ENCODE data around the gene PREX1.
A peak's percentile ranks its signal among the peaks of the same experiment; 100 is the strongest.

Gene PREX1

DNA sequence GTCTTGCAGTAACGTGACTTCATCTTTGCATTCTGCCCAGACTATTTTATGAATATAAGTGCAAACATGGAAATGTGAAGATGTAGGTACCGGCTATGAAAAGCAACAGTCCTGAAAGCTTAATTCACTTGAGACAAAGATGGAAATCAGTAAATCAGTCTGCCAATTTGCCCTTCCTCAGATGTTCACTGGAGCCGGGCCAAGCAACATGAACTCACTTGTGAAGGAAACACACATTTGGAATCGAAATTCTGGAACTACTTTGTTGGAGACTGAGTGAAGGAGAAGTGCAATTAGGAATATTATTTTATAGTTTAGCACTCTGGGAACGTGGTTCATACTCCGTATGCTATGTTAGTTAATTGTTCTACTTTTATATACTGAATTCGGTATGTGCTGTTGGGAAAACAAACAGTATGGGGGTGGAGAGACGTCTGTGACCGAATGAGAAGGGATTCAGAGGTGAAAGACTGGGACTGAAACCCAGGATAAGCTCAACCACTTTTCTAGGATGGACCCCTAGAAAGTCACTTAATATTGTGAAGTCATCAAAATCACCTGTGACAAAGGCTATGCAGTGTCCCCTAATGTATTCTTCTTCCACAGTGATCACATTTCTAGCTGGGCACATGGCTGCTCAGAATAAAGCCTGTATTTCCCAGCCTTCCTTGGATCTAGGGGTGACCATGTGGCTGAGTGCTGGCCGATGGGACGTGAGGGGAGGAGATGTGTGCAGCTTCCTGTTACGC lies 95.5 kb downstream of the PREX1 start:
- no peak for DNase-seq (ENCODE audit: low read depth)

DNA sequence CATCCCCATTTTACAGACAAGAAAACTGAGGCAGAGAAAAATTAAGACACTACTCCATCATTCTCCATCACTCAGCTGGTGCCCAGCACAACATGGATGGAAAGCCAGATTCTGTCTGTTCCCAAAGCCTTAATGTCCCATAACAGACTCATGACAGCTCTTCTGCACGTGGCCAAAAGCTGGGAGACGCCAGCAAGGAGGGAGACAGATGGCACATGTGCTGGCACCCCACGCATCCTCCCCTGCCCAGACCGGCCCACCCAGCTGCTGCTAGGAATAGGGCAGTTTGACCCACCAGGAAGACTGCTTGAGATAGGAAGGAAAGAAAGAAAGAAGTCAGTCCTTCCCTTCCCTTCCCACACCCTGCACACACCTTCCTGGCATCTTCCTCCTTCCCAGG lies 96.3 kb downstream of the PREX1 start:
- DNase-seq (ENCODE audit: low read depth): no peak

DNA sequence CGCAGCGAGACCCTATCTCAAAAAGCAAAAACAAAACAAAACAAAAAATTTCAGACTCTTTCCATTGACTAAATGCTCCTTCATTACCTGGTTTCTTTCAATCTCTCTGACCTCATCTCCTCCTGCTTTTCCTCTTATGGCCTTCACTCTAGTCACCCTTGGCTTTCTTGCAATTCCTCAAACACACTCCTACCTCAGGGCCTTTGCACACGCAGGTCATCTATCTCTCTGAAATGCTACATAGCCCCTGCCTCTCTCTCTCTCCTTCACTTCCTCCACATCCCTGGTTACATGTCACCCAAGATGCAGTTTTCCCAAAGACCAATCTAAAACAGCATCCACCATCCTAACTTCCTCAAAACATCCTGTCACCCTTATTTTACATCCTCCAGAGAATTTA lies 96.8 kb downstream of the PREX1 start:
- no peak for DNase-seq (ENCODE audit: low read depth)

DNA sequence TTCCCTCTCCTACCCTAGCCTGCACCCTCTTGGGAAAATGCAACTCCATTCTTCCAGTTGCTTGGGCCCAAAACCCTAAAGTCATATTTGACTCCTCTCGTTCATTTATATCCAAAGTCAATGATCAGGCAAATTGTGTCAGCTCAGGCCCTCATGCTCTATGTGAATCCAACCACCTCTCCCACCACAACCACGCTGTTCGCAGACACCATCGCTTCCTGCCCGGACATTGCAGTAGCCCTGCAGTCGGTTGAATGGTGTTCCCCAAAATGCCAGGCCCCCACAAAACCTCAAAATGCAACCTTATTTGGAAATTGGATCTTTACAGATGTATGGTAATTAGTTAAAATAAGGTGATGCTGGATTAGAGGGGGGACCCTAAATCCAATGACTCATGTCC lies 98.3 kb downstream of the PREX1 start:
- DNase-seq (ENCODE audit: low read depth): no peak

DNA sequence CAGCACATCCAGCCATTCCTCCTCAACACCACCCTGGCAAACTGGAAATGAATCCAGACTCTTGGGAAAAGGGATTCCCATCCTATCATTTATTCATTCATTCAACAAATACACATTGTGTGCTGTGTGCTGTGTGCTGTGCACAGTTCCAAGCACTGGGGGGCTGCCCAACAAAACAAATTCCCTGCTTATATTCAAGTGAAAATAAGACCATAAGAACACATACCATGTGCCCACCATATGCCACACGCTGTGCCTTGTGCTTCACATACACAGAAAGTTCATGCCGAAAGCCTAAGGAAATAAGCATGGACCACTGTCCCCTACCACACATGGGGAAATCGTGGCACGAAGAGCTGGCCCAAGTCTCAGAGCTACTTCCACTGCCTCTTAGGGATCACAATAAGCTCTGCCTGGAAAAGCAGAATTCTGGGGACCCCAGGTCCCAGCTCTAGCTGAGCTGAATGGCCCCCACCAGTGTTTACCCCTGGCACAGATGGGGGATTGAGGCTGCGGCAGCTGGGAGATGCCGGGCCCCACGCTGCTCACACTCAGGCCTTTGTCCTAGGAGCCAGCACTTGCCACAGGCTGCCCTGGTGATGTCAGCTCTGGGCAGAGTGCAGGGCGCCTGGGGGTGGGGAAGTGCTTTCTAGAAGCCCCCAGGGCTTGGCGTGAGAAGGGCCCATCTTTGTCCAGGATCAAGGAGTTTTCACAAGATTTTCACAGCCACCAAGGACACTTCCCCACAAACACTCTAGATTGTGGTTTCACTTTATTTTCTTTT lies 99.6 kb downstream of the PREX1 start:
- no peak for DNase-seq (ENCODE audit: low read depth)

DNA sequence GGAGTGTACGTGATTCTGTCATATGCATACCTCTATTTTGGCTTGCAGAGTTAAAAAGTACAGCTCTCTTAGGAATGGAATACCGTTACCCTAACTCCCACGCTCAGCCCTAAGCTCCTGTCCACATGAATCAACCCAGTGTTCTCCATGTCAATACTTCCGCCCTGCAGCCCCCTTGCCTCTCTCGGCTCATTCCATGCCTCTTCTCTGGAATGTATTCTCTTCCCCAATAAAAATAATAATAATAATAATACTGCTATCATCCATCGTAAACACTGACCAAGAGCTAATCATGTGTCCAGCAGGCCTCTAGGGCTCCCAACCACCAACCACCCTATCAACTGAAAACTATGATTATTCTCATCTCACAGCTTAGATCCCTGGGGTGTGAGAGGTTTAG lies 100.6 kb downstream of the PREX1 start:
- no peak for DNase-seq (ENCODE audit: low read depth)

DNA sequence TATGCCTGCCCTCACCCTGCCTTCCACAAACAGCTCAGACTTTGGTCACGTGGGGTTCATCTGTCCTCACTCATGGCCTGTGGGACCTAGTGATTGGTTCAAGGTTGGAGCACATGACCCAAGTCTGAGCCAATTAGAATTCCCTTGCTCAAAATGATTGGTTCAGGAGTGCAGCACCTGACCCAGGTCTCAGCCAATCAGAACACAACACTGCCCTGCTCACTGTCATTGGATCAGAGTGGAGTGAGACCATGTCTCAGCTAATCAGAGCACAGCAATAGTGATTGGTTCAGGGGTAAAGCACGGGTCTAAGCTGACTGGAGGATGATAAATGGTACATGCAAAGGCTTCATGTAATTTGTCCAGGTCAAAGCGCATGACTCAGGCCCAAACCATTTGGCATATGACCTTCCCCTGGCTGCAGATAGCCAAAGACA lies 102.2 kb downstream of the PREX1 start:
- peak; percentile 61 for DNase-seq (ENCODE audit: low read depth)

DNA sequence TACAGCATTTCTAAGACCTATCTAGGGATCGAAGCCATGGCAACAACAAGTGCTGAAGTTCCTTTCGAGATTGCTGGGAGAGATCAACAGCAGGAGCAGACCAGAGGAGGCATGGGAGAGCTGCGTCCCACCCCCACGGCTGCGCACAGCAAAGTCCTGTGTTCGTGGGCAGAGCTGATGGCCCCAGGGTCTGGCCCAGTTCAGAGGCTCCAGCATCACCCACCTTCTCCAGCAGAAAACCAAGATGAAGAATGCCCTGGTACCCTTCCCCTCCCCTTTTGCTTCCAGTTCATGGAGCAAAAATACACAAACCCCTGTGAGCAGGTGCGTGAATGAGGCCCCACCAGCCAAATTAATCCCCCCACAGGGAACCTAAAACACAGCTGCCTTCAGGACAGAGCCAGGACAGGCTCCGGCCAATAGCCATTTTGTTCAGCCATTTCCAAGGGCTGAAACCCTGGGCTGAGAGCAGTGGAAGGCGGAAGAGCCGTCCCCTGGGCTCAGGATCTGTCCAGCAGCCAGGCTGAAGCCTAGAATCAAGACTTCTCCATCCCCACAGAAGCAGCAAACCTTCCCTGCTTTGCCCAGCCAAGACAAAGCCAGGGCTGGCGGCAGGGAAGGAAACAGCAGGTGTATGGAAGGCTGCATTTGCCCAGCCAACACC lies 102.8 kb downstream of the PREX1 start:
- DNase-seq (ENCODE audit: low read depth): no peak

DNA sequence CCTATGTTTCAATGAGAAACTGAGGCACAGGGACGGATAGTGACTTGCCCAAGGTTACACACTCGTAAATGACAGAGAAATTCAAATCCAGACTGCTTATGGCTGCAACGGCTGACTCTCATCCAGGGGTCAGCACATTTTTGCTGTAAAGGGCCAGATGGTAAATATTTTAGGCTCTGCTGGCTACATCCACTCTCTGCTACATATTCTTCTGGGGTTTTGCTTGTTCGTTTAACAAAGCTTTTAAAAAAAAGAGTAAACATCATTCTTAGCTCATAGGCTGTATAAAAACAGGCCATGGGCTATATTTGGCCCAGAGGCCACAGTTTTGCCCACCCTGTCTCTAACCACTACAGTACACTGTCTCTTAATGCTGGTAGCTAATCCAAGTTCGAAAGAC lies 103.4 kb downstream of the PREX1 start:
- DNase-seq (ENCODE audit: low read depth): no peak

DNA sequence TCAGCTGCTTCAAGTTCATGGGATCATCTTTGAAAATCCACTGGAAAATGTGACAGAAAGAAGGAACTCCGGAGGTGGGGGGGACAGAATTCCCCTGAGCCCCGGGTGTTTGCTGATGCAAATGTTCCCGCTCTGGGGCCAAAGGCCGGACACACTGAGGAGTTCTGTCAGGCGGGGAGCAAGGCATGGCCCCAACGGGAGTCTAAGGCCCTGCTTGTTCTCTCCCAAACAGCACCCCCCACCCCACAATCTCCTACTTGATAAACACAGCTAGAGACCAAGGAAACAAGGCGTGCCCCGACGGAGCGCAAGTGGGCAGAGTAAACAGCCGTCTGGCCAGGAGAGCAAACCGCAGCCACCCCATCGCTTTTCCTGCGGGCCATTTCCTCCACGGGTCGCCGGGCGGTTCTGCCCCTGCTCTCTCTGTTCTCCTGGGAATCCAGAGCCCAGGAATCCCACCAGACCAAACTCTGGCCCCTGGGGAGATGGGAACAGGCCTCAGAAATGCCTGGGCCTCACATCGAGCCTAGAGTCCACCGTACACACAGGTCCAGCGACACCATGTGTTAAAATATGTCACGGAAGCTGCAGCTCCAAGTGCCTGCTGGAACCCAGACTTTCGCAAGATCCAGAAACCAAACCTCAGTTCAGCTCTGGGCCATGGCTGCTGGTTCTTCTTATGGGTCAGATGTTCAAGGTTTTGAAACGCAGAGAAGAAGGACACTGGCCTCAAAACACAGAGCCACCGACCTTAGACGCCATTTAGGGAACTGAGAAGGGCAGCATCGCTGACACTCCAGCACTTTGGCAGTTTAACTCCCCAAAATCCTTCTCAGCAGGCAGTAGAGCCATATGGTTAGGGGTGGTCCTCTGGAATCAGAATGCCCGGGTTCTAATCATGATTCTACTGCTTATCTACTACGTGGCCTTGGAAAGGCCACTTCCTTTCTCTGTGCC lies 104.2 kb downstream of the PREX1 start:
- peak; percentile 15 for DNase-seq (ENCODE audit: low read depth)

DNA sequence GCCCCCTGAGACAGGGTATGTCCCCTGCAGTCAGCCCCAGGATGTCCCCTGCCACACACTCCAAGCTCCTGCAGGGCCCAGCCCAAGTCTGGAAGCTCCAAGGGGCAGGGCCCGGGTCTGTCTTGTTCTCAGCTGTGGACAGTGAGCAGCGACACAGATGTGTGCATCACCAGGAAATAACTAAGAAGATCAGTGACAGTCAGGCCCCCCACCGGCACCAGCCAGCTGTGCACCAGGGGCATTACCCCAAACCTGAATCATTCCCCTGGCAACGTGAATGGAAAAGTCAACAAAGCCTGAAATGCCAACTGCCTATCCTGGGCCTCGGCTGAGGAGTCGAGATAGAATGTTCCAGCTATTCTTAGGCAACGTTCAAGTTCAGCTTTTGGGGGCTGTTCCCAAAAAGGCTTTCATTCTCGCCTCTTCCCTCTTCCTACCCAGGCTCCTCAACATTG lies 105.0 kb downstream of the PREX1 start:
- DNase-seq (ENCODE audit: low read depth): peak; percentile 11

DNA sequence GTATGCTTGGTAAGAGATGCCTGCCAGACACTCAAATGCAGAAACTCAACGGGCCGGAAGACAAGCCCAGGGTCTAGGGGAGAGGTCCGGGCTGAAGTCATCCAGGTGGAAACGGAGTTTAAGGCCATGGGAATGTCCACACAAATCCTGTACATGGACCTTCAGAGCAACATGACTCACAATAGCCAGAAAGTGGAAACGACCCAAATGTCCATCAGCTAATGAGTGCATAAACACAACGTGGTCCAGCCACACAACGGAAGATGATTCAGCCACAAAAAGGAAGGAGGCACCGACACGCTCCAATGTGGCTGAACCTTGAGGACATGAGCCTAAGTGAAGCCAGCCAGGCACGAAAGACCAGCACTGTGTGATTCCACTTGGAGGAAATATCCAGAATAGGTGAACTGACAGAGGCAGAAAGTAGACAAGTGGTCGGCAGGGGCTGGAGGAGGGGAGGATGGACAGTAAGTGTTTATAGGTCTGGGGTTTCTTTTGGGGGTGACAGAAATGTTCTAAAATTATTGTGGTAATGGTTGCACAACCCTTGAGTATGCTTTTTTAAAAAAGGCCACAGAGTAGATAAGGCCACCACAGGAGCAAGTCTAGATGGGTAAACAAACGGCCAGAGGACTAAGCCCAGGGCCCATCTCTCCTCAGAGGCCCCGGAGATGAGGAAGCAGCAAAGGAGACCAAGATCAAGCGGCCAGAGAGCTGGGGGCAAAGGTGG lies 105.6 kb downstream of the PREX1 start:
- DNase-seq (ENCODE audit: low read depth): peak; percentile 70

DNA sequence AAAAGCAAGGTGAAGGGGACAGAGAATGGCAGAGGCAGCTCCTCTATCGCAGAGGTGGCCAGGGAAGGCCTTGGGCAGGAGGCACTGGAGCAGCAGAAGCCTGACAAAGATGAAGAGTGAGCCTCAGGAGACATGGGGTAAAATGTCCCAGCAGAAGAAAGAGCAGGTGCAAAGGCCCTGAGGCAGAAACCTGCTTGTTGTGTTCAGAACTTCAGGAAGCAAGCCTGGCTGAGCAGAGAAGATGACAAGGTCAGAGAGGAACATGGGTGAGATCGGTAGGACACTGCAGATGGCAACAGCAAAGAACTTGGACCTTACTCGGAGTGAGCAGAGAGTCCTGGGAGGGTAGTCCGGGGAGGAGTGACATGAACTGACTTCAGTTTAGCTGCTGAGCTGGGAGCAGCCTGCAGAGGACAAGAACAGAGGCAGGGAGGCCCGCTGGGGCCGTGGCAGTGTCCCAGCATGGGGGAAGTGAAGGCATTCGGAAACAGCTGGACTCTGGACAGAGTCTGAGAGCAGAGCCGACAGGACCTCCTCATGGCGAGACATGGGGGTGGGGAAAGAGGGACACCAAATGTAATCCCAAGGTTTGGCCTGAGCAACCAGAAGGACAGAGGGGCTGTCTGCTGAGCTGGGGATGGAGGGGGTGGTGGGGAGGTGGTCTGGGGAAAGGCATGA lies 106.3 kb downstream of the PREX1 start:
- no peak for DNase-seq (ENCODE audit: low read depth)

DNA sequence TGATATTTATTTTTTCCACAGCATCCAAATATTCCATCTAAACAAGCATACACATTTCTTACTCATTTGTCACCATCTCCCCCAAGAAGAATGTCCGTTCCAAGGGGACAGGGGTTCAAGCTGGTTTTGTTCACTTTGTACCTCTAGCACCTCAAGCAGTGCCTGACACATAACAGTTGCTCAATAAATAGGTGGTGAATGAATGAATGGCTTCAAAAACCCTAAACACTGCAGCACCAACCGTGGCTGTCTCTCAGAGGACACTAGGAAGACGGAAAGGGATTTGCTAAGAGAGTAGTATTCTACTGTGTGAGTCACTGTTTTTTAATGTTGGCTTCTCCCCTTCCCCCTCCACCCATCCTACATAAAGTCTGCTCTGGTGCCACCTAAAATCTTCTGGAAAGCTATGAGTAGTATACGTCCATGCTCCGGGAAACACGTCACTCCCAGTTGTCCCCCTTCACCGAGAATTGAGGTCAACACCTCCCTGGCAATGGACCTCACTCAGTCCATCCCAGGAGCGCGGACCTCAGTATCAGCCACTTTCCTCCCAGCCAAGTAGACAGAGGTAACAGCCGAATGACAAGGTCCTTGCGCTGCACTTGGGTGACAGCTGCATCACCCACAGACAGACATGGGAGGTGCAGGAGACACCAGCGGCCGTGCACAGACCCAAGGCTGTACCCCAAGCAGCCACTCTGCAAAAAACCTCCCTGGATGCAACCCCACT lies 107.4 kb downstream of the PREX1 start:
- no peak for DNase-seq (ENCODE audit: low read depth)

DNA sequence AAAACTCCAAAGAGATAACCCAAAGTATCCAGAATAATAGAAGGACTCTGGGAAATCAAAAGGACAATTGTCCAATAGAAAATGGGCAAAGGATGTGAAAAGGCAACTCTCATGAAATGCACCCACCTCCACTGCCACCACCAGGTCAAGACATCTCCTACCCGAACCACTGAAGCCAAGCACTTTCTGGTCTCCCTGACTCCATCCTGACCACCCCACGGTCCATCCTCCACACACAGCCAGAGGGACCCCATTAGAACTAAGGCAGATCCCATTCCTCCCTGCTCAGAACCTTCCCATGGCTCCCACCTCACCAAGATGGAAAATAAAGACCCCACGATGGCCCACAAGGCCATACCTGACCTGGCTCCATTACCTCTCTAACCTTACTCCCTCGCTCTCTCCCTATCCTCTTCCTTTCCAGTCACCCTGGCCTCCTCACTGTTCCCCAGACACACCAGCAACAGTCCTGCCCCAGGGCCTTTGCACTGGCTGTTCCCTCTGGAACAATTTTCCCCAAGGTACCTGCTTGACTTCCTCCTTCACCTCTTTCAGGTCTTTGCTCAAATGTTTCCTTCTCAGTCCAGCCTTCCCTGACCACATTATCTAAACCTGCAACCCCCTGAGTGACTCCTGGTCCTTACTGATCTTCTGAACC lies 108.1 kb downstream of the PREX1 start:
- no peak for DNase-seq (ENCODE audit: low read depth)

DNA sequence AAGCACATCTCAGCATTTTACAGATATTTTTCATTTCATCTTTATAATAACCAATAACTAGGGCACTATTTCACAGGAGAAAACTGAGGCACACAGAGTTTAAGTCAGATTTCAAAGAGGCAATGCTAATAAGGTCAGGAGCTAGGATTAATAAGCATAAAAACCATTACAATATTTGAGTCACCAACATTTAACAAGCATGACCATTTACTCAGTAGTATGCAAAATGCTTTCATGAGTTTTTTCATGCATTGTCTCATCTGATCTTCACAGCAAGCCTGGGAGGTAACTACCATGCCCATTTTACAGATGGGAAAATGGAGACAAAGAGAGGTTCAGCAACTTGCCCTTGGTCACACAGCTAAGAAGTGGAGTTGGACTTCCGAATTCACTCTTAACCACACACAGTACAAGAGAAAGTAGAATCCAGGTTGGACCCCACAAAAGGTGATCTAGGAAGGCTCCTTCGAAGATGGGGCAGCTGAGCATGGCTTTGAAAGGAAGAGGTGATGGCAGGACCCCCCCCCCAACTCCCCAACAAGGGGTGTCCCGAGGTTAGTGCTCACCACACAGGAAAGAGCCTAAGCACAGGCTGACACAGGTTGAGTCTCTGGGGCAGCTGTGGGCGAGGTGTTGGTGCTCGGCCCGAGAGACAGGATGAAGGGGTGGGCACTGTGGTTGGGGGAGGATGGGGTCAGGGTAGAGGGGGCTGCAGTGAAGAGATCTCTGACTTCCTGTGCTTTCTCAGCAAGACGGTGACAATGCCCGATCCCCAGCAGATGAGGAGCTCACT lies 108.8 kb downstream of the PREX1 start:
- DNase-seq (ENCODE audit: low read depth): no peak

DNA sequence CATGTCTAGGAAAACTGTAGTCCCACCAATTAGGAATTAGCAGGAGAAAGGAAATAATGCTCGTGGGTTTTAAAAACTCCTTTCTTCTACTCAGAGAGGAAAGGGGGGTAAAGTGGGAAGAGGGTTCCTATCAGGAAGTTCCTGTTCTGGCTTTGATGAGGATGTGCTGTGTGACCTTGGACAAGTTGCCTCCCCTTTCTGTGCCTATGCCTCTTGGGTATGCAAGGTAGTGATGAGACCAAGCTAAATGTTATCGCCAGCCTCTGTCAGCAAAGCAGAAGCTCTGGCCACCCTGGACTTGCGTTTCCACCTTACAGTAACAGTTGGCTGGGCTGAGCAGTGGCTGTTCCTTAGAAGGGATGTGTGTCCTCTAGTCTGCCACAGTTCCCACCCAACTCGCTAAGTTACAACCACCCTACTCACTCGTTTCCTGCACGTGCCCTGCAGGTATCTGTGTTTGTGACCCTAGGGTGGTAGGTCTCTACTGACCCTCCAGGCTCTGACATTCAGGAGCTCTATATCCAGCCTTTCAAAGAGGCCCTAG lies 110.0 kb downstream of the PREX1 start:
- DNase-seq (ENCODE audit: low read depth): no peak

DNA sequence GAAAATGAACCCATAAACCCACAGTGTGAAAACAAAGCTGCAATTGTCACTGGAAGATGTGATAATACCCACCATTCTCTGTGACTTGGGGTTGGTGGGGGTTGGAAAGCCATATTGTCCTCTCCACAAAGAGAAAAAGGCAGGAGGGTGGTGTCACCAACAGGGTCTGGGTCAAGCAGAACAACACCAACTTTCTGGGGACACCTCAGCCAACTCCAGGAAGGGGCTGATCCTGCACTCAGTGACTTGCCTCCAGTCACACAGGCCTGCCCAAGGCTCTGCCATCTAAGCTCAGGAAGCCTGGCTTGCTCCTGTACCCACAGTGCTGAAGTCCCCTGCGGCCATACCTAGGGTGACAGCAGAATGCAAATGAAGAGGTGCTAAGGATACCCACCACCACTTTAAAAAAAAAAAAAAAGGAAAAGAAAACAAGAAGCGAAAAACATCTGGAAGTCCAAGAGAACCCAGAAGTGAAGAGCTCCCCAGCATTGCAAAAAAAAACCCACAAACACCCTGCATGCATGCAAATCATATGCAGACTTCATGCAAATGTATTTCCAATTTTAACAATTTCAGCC lies 110.6 kb downstream of the PREX1 start:
- no peak for DNase-seq (ENCODE audit: low read depth)
